ENCODE results near the gene HSPBP1.

GRCh38 chr19:55283548-55284377 lies 3.9 kb upstream of the HSPBP1 start, which contains the start of gene BRSK1:
- TF ChIP-seq GFI1 (CRISPR knock-in tag; IDR thresholded peaks at IDR 0.05; ENCODE audit: borderline replicate concordance) (no peak), FOXA1 (IDR thresholded peaks at IDR 0.05) (no peak), FOXA1 (CRISPR knock-in tag; IDR thresholded peaks at IDR 0.05) (no peak), ZNF292 (CRISPR knock-in tag; IDR thresholded peaks at IDR 0.05; ENCODE audit: borderline replicate concordance, low read depth) (no peak), ZNF639 (CRISPR knock-in tag; conservative IDR thresholded peaks at IDR 0.05) (no peak), NR2C2 (CRISPR knock-in tag; IDR thresholded peaks at IDR 0.05; ENCODE audit: borderline replicate concordance) (no peak), CEBPB (IDR thresholded peaks at IDR 0.05; ENCODE audit: borderline replicate concordance, low read depth, low read length) (no peak), RFX5 (IDR thresholded peaks at IDR 0.05; ENCODE audit: low read depth, low read length) (no peak), PHF21A (CRISPR knock-in tag; IDR thresholded peaks at IDR 0.05) (no peak), ARNT (IDR thresholded peaks at IDR 0.05) (no peak), ZNF556 (CRISPR knock-in tag; IDR thresholded peaks at IDR 0.05; ENCODE audit: borderline replicate concordance) (no peak), ZNF724P (CRISPR knock-in tag; IDR thresholded peaks at IDR 0.05; ENCODE audit: borderline replicate concordance) (no peak), EP300 (IDR thresholded peaks at IDR 0.05; ENCODE audit: low read depth in 2 of 2, low read length in 2 of 2) (no peak), EP300 (CRISPR knock-in tag; IDR thresholded peaks at IDR 0.05; ENCODE audit: borderline replicate concordance) (no peak), ELF3 (CRISPR knock-in tag; IDR thresholded peaks at IDR 0.05) (no peak)

Measured in HepG2 (cell line).